Mammary epithelial cell (primary cell): ENCODE measurements around the gene SCAPER.

ENCODE experiments used
- EZH2 ChIP-seq: IDR thresholded peaks from 2 replicates; pipeline ENCODE4 v1.6.1; 2012; ENCODE audit warnings: low read length, inconsistent platforms, borderline replicate concordance
- TF ChIP-seq, protein P1 (sequence below), 2 donors: IDR thresholded peaks in 1 of 2; conservative IDR thresholded peaks in 1 of 2; 2 replicates each; pipeline ENCODE4 v1.5.1; 2011 to 2012; ENCODE audit warnings: inconsistent platforms in 2 of 2, low read length in 2 of 2, mild to moderate bottlenecking in 2 of 2, control low read depth in 1 of 2, low read depth in 1 of 2; ENCODE audit not compliant: insufficient read depth in 1 of 2; ENCODE audit errors: extremely low read depth in 1 of 2

DNA sequence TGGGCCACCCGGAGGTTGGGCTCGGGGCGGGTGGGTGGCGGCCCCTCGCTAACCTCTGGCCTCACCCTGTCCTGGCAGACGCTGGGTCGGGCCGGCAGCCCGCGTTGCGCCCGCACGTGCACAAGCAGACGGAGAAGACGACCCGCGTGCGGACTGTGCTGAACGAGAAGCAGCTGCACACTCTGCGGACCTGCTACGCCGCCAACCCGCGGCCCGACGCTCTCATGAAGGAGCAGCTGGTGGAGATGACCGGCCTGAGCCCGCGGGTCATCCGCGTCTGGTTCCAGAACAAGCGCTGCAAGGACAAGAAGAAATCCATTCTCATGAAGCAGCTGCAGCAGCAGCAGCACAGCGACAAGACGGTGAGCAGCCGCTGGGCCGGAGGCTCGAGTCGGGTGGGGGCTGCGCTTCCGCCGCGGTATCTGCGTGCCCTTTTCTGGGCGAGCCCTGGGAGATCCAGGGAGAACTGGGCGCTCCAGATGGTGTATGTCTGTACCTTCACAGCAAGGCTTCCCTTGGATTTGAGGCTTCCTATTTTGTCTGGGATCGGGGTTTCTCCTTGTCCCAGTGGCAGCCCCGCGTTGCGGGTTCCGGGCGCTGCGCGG is 564.8 kb downstream of the SCAPER start:
- TF ChIP-seq, protein P1, sequence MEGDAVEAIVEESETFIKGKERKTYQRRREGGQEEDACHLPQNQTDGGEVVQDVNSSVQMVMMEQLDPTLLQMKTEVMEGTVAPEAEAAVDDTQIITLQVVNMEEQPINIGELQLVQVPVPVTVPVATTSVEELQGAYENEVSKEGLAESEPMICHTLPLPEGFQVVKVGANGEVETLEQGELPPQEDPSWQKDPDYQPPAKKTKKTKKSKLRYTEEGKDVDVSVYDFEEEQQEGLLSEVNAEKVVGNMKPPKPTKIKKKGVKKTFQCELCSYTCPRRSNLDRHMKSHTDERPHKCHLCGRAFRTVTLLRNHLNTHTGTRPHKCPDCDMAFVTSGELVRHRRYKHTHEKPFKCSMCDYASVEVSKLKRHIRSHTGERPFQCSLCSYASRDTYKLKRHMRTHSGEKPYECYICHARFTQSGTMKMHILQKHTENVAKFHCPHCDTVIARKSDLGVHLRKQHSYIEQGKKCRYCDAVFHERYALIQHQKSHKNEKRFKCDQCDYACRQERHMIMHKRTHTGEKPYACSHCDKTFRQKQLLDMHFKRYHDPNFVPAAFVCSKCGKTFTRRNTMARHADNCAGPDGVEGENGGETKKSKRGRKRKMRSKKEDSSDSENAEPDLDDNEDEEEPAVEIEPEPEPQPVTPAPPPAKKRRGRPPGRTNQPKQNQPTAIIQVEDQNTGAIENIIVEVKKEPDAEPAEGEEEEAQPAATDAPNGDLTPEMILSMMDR (conservative IDR thresholded peaks at IDR 0.05 in 1 of 2, IDR thresholded peaks at IDR 0.05 in 1 of 2; ENCODE audit: extremely low read depth in 1 of 2, insufficient read depth in 1 of 2, low read depth in 1 of 2, low read length in 2 of 2), result no peak
- TF ChIP-seq EZH2, result peak; percentile 99
